Right lobe of liver (tissue), 4 donors: ENCODE results near the gene ZDHHC14.

ENCODE experiments used
- CTCF ChIP-seq, 4 donors: fragments of 200-600 bp in 3 of 4; fragments of 450-650 bp in 1 of 4; IDR thresholded peaks; one replicate each; pipeline versions ENCODE4 v1.5.1 to v1.8.0; 2016 to 2022; ENCODE audit warnings: antibody characterized with exemption in 4 of 4, mild to moderate bottlenecking in 2 of 4
- POLR2A ChIP-seq: fragments of 450-650 bp; IDR thresholded peaks from one replicate; pipeline ENCODE4 v1.6.1; 2017; ENCODE audit warnings: antibody characterized with exemption, mild to moderate bottlenecking
- donor health status: DM: no; HTN: no; CAD: no.
- donor health status: DM: no; HTN: no; CAD: no.
- donor health status: DM: no; HTN: yes; CAD: no.

DNA sequence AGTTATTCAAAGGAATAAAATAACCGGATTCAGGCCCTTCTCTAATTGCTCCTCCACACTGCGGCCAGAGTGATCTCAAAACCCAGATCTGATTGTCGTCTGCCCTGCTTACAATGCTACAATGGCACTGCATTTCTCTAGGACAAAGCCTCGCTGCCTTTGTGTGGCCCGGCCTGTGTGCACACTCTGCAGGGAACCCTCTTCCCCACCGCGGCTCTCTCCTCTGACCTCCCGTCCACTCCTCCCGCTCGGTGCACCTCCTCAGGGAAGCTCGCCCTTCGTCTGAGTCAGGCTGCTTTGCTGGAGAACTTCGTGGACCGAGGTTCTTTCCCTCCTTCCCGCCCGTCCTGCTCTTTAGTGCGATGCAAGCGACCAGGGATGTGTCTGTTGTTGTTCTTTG is 340.4 kb downstream of the ZDHHC14 start:
- TF ChIP-seq CTCF (IDR thresholded peaks at IDR 0.05) (no peak), POLR2A (no peak)
